Measurements from ENCODE around the gene HSBP1.

Gene HSBP1

DNA sequence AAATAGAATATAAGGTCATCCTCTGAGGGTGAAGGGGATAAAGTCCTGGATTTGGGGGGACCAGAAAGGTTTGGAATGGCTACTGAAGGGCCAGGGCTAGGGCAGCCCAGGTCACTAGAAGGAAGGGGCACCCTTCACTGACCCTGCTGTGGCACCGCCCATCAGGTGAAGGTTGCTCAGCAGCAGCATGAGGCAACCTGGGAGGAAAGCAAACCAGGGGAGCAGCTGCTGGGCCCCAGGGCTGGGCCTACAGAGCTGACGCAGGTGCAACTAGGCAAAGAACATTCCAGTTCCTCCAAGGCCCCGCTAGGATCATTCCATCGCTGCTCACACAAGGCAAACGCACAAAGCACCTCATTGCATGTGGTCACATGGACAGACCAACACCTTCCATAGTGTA lies 3.4 kb upstream of the HSBP1 start:
- TF ChIP-seq, protein P1, sequence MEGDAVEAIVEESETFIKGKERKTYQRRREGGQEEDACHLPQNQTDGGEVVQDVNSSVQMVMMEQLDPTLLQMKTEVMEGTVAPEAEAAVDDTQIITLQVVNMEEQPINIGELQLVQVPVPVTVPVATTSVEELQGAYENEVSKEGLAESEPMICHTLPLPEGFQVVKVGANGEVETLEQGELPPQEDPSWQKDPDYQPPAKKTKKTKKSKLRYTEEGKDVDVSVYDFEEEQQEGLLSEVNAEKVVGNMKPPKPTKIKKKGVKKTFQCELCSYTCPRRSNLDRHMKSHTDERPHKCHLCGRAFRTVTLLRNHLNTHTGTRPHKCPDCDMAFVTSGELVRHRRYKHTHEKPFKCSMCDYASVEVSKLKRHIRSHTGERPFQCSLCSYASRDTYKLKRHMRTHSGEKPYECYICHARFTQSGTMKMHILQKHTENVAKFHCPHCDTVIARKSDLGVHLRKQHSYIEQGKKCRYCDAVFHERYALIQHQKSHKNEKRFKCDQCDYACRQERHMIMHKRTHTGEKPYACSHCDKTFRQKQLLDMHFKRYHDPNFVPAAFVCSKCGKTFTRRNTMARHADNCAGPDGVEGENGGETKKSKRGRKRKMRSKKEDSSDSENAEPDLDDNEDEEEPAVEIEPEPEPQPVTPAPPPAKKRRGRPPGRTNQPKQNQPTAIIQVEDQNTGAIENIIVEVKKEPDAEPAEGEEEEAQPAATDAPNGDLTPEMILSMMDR (conservative IDR thresholded peaks at IDR 0.05; ENCODE audit: low read length) = no peak
- no peak for TF ChIP-seq EZH2phosphoT487 (IDR thresholded peaks at IDR 0.05; ENCODE audit: borderline replicate concordance)
- Histone ChIP-seq H3K9ac (ENCODE audit: low read depth, low read length, poor library complexity, severe bottlenecking) (no peak overlapping the region), H3K4me2 (ENCODE audit: low read depth, low read length, poor library complexity, severe bottlenecking) (no peak overlapping the region), H3K4me3 (ENCODE audit: low read length, poor library complexity, severe bottlenecking) (no peak overlapping the region), H3K27me3 (ENCODE audit: insufficient read depth, low read length, poor library complexity, severe bottlenecking) (no peaks in the 10 kb centered on the region), H2AFZ (ENCODE audit: low read length) (no peak overlapping the region), H3K9me3 (ENCODE audit: insufficient read depth, low read depth, low read length) (no peaks in the 10 kb centered on the region), H4K20me1 (ENCODE audit: insufficient read depth, low read length, poor library complexity, severe bottlenecking) (peaks cover 13% of the 10 kb centered on the region), H3K79me2 (ENCODE audit: insufficient read depth, low read length) (peaks cover 15% of the 10 kb centered on the region), H3K4me1 (ENCODE audit: insufficient read depth, low read length, poor library complexity, severe bottlenecking) (peaks cover 10% of the 10 kb centered on the region), H3F3A (ENCODE audit: low read depth) (no peaks in the 10 kb centered on the region), H3K36me3 (ENCODE audit: insufficient read depth, low read length) (no peaks in the 10 kb centered on the region), H3K9me2 (replicated peaks; ENCODE audit: low read depth, low read length) (no peaks in the 10 kb centered on the region)

DNA sequence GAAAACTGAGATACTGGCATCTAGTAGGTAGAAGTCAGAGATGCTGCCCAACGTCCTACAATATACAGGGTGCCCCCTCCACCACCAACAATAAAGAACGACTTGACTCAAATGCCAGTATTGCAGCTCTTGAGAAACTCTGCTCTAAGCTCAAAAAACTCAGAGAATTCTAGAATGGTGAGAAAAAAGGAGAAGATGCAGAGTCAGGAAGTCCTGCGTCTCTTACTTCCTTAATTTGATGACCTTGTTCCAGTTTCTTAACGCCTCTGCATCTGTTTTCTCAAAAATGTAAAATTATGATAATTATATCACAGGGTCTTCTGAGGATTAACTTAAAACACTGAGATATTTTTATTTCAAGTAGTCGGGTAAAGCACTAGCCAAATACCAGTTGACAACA lies 1.7 kb upstream of the HSBP1 start:
- Histone ChIP-seq H2AFZ (ENCODE audit: low read length) (peak overlapping the region; percentile 7; the same call in 1 of the 2 replicates), H3F3A (ENCODE audit: low read depth) (no peaks in the 10 kb centered on the region), H3K4me2 (ENCODE audit: low read depth, low read length, poor library complexity, severe bottlenecking) (no peak overlapping the region), H3K27me3 (ENCODE audit: insufficient read depth, low read length, poor library complexity, severe bottlenecking) (no peaks in the 10 kb centered on the region), H3K4me1 (ENCODE audit: insufficient read depth, low read length, poor library complexity, severe bottlenecking) (peaks cover 23% of the 10 kb centered on the region), H3K79me2 (ENCODE audit: insufficient read depth, low read length) (peaks cover 32% of the 10 kb centered on the region), H4K20me1 (ENCODE audit: insufficient read depth, low read length, poor library complexity, severe bottlenecking) (peaks cover 27% of the 10 kb centered on the region), H3K4me3 (ENCODE audit: low read length, poor library complexity, severe bottlenecking) (no peak overlapping the region), H3K36me3 (ENCODE audit: insufficient read depth, low read length) (no peaks in the 10 kb centered on the region), H3K9me3 (ENCODE audit: insufficient read depth, low read depth, low read length) (no peaks in the 10 kb centered on the region), H3K9me2 (replicated peaks; ENCODE audit: low read depth, low read length) (no peaks in the 10 kb centered on the region), H3K9ac (ENCODE audit: low read depth, low read length, poor library complexity, severe bottlenecking) (no peak overlapping the region)
- TF ChIP-seq EZH2phosphoT487 (IDR thresholded peaks at IDR 0.05; ENCODE audit: borderline replicate concordance) = no peak
- TF ChIP-seq, protein P1 (conservative IDR thresholded peaks at IDR 0.05; ENCODE audit: low read length) = no peak

DNA sequence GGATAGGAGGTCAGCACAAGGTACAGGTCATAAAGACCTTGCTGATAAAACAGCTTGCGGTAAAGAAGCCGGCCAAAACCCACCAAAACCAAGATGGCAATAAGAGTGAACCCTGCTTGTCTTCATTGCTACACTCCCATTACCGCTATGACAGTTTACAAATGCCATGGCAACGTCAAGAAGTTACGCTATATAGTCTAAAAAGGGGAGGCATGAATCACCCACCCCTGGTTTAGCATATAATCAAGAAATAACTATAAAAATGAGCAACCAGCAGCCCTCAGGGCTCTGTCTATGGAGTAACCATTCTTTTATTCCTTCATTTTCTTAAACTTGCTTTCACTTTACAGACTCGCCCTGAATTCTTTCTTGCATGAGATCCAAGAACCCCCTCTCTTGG lies 1.0 kb upstream of the HSBP1 start:
- no peaks in the 10 kb centered on the region for H3K27me3 ChIP-seq (ENCODE audit: insufficient read depth, low read length, poor library complexity, severe bottlenecking)
- H3K79me2 ChIP-seq (ENCODE audit: insufficient read depth, low read length) = peaks cover 39% of the 10 kb centered on the region
- H2AFZ ChIP-seq (ENCODE audit: low read length) = no peak overlapping the region; the same call in 1 of the 2 replicates
- H3F3A ChIP-seq (ENCODE audit: low read depth) = no peaks in the 10 kb centered on the region
- H3K4me3 ChIP-seq (ENCODE audit: low read length, poor library complexity, severe bottlenecking) = no peak overlapping the region
- TF ChIP-seq, protein P1 (conservative IDR thresholded peaks at IDR 0.05; ENCODE audit: low read length) = no peak
- no peak for TF ChIP-seq EZH2phosphoT487 (IDR thresholded peaks at IDR 0.05; ENCODE audit: borderline replicate concordance)
- H3K4me2 ChIP-seq (ENCODE audit: low read depth, low read length, poor library complexity, severe bottlenecking) = no peak overlapping the region
- peaks cover 31% of the 10 kb centered on the region for H4K20me1 ChIP-seq (ENCODE audit: insufficient read depth, low read length, poor library complexity, severe bottlenecking)
- H3K9ac ChIP-seq (ENCODE audit: low read depth, low read length, poor library complexity, severe bottlenecking) = no peak overlapping the region
- H3K9me2 ChIP-seq (replicated peaks; ENCODE audit: low read depth, low read length) = no peaks in the 10 kb centered on the region
- peaks cover 23% of the 10 kb centered on the region for H3K4me1 ChIP-seq (ENCODE audit: insufficient read depth, low read length, poor library complexity, severe bottlenecking)
- no peaks in the 10 kb centered on the region for H3K9me3 ChIP-seq (ENCODE audit: insufficient read depth, low read depth, low read length)
- H3K36me3 ChIP-seq (ENCODE audit: insufficient read depth, low read length) = peaks cover under 1% of the 10 kb centered on the region; the same call in 1 of the 2 replicates
